ENCODE measurements around the gene SMIM43. TPM values are rescaled to one million over a fixed set of nuclear protein-coding genes. Genes with fewer than 3 reads are reported as not detected.

SMIM43 gene
- total RNA-seq, 4 donors from 2014 or later = not detected

GRCh38 chr4:121741751-121742150, 23.2 kb downstream of the SMIM43 start:
- no peak for DNase-seq (ENCODE audit: low spot score in 2 of 2)
- TF ChIP-seq, protein P1, sequence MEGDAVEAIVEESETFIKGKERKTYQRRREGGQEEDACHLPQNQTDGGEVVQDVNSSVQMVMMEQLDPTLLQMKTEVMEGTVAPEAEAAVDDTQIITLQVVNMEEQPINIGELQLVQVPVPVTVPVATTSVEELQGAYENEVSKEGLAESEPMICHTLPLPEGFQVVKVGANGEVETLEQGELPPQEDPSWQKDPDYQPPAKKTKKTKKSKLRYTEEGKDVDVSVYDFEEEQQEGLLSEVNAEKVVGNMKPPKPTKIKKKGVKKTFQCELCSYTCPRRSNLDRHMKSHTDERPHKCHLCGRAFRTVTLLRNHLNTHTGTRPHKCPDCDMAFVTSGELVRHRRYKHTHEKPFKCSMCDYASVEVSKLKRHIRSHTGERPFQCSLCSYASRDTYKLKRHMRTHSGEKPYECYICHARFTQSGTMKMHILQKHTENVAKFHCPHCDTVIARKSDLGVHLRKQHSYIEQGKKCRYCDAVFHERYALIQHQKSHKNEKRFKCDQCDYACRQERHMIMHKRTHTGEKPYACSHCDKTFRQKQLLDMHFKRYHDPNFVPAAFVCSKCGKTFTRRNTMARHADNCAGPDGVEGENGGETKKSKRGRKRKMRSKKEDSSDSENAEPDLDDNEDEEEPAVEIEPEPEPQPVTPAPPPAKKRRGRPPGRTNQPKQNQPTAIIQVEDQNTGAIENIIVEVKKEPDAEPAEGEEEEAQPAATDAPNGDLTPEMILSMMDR (IDR thresholded peaks at IDR 0.05) = no peak
- intact Hi-C loops (cut with DNase I; ENCODE audit: low total_unique reads) = no loop called here
- no peak overlapping the region for H3K4me3 ChIP-seq (ENCODE audit: low read depth, poor library complexity, severe bottlenecking)
- WGBS, 2 donors = 37 to 44% methylated on average over 7 of the region's 7 CpGs

GRCh38 chr4:121740796-121741409, 24.1 kb downstream of the SMIM43 start:
- 81 to 87% methylated on average over 12 of the region's 12 CpGs for WGBS, 2 donors
- no peak for TF ChIP-seq POLR2A (IDR thresholded peaks at IDR 0.05)
- TF ChIP-seq, protein P1 (IDR thresholded peaks at IDR 0.05) = no peak
- intact Hi-C loops (cut with DNase I; ENCODE audit: low total_unique reads) = no loop called here
- H3K4me3 ChIP-seq (ENCODE audit: low read depth, poor library complexity, severe bottlenecking) = no peak overlapping the region
- DNase-seq (ENCODE audit: low spot score in 2 of 2) = no peak

DNA sequence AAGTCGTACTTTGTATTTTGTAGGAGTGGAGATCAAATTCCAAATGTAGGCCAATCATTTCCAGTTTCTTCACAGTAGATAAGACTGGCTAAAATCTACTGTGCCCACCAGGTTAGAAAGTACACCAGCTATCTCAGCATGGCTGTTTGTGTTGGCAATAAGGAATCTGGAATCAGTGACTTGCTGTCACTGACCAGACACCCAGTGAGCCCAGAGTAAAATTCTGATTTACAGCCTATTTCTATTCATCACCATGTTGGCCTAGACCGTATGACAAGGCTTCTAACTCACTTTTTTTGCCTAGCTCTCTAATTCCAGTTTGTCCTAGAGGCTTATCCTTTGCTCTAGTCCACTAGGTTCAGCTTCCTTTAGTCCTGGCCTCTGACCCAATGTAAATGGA, 25.4 kb downstream of the SMIM43 start:
- DNase-seq (ENCODE audit: low spot score in 2 of 2) = no peak
- intact Hi-C loops (cut with DNase I; ENCODE audit: low total_unique reads) = no loop called here
- H3K4me3 ChIP-seq (ENCODE audit: low read depth, poor library complexity, severe bottlenecking) = no peak overlapping the region
- no peak for TF ChIP-seq POLR2A (IDR thresholded peaks at IDR 0.05)
- TF ChIP-seq, protein P1 (IDR thresholded peaks at IDR 0.05) = no peak
- WGBS, 2 donors = 70 to 76% methylated on average over 2 of the region's 2 CpGs

GRCh38 chr4:121738780-121739535, 26.0 kb downstream of the SMIM43 start:
- intact Hi-C loops (cut with DNase I; ENCODE audit: low total_unique reads) = no loop called here
- 65 to 70% methylated on average over 2 of the region's 2 CpGs for WGBS, 2 donors
- TF ChIP-seq, protein P1 (IDR thresholded peaks at IDR 0.05) = no peak
- TF ChIP-seq POLR2A (IDR thresholded peaks at IDR 0.05) = no peak
- H3K4me3 ChIP-seq (ENCODE audit: low read depth, poor library complexity, severe bottlenecking) = no peak overlapping the region
- no peak for DNase-seq (ENCODE audit: low spot score in 2 of 2)

- TF ChIP-seq POLR2A (IDR thresholded peaks at IDR 0.05) = no peak
- intact Hi-C loops (cut with DNase I; ENCODE audit: low total_unique reads) = no loop called here
- no peak overlapping the region for H3K4me3 ChIP-seq (ENCODE audit: low read depth, poor library complexity, severe bottlenecking)
- WGBS, 2 donors = 55 to 62% methylated on average over 10 of the region's 10 CpGs
- DNase-seq (ENCODE audit: low spot score in 2 of 2) = no peak
Measured at GRCh38 chr4:121737846-121738554, 27.0 kb downstream of the SMIM43 start.

- no peak for DNase-seq (ENCODE audit: low spot score in 2 of 2)
- intact Hi-C loops (cut with DNase I; ENCODE audit: low total_unique reads) = no loop called here
- TF ChIP-seq, protein P1 (IDR thresholded peaks at IDR 0.05) = no peak
- TF ChIP-seq POLR2A (IDR thresholded peaks at IDR 0.05) = no peak
- 74 to 79% methylated on average over 5 of the region's 5 CpGs for WGBS, 2 donors
- H3K4me3 ChIP-seq (ENCODE audit: low read depth, poor library complexity, severe bottlenecking) = no peak overlapping the region
Measured at GRCh38 chr4:121736735-121737351, 28.1 kb downstream of the SMIM43 start.
